Stimulated activated CD8-positive, alpha-beta memory T cell treated with anti-CD3 and anti-CD28 coated beads, Interleukin-12 subunit alpha, Interleukin-12 subunit beta, amount 100 ng/mL, for 24 hours (primary cell): ENCODE data around the gene RASSF9.

Source experiments
- DNase-seq: peaks from one replicate; pipeline ENCODE4 v3.0.0-alpha.2; 2020; ENCODE audit errors: extremely low read depth

RASSF9 gene

GRCh38 chr12:85836197-85837090 is at the start of gene RASSF9:
RASSF9 (minus strand) TSS chr12:85836409; CDS start chr12:85836201, 208 bp downstream.
- DNase-seq, result no peak

DNA sequence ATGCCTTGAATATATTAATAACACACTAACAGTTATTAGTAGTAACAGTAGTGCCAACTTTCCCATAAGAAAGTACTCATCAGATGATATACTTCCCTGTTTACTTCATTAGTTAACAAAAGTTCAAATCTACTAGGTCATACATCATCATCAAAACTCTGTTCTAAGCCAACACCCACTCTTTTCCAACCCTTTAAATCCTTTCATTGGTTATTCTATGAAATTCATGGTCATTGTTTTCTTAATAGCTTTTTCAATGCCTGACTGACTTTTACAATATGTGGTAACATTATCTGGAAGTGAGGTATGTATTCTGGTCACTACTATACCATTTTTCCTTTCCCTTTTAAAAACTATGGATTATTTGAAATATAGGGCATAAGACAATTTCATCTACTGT is 47.6 kb upstream of the RASSF9 start:
- DNase-seq, result no peak

DNA sequence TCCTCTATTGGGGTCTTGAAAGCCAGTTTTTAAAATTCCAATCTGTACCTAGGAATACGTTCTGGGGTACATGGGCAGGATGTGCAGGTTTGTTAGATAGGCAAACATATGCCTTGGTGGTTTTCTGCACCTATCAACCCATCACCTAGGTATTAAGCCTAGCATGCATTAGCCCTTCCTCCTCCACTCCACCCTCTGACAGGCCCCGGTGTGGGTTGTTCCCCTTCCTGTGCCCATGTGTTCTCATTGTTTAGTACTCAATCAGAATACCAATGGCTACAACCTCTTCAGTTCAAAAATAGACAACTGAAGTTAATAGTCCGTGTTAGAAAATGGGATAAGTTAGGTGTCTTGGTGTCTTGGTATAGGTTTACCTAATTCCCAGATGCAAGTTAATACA is 41.2 kb upstream of the RASSF9 start:
- DNase-seq, result no peak

- no peak for DNase-seq
Measured at GRCh38 chr12:85874031-85874461, 37.8 kb upstream of the RASSF9 start, which contains the start of gene NTS. NTS (plus strand) TSS chr12:85874295; CDS start chr12:85874404, 109 bp downstream.

GRCh38 chr12:85872497-85873091 is 36.4 kb upstream of the RASSF9 start:
- no peak for DNase-seq

DNA sequence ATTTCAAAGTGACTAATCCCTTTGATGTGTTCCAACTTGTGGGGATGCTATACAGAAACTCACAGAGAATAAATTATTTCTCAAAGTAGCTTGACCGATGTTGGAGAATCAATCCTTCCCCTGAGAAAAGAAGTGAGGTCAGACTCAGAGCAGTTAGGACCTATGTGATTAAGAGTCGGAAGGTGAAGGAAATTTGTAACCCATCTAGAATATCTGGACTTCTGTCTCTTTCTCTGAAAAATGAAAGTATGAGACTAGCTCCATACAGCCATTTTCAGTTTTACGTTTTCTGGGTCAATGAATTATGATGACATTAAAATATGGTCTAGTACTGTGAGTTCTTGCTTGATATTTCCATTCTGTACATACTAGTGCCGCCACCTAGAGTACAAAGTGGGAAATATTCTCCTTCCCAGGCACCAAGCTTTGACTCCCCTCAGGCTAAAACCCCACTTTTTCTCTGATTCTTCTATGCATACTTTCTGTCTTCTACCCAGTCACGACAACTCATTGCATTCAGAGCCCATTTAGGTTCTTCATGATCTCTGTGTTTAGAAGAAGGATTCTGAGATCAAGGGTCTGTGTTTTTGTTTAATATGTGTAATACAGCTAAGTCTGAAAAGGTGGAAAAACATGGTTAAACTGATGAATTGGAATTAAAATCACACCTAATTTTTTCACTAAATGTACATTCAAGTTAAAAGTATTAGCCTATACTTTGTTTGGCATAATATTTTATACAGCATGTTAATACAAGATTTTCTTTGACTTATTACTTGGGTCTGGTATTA is 31.0 kb upstream of the RASSF9 start:
- DNase-seq, result no peak

- DNase-seq, result no peak
Measured at GRCh38 chr12:85865890-85866289, 29.7 kb upstream of the RASSF9 start.

DNA sequence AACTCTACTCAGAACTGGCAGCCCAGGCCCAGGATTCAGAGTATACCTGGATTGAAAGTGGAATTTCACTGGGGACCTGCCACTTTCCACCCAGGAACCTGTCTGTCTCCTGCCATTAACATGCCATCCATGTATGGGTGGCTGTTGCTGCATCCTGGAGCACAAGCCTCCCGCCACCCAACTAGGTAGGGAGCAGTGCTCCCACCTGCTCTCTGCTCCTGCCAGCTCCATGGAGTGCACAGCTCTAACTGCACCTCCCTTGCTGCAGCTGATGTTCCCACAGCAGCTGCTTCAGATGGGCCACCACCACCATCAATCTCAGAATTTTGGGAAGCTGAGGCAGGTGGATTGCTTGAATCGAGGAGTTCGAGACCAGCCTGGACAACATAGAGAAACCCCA is 20.8 kb upstream of the RASSF9 start:
- no peak for DNase-seq

GRCh38 chr12:85855305-85855704 is 19.1 kb upstream of the RASSF9 start:
- no peak for DNase-seq

DNA sequence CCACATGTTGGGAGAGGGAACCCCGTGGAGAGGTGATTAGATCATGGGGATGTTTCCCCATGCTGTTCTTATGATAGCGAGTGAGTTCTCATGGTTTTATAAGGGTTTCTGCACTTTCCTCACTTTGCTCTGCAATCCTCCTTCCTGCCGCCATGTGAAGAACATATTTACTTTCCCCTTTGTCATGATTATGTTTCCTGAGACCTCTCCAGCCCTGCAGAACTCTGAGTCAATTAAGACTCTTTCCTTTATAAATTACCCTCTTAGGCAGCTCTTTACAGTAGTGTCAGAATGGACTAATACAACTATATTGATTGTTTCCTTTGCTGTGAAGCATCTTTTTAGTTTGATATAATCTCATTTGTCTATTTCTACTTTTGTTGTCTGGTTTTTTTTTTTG is 13.1 kb upstream of the RASSF9 start:
- DNase-seq, result no peak

- DNase-seq, result no peak
Measured at GRCh38 chr12:85843606-85844310, 7.5 kb upstream of the RASSF9 start.

GRCh38 chr12:85835426-85836196 is 598 bp downstream of the RASSF9 start:
- no peak for DNase-seq

- no peak for DNase-seq
Measured at GRCh38 chr12:85834378-85834777, 1.8 kb downstream of the RASSF9 start.

GRCh38 chr12:85833579-85833978 is 2.6 kb downstream of the RASSF9 start:
- DNase-seq, result no peak

GRCh38 chr12:85831327-85831990 is 4.8 kb downstream of the RASSF9 start:
- DNase-seq, result no peak

DNA sequence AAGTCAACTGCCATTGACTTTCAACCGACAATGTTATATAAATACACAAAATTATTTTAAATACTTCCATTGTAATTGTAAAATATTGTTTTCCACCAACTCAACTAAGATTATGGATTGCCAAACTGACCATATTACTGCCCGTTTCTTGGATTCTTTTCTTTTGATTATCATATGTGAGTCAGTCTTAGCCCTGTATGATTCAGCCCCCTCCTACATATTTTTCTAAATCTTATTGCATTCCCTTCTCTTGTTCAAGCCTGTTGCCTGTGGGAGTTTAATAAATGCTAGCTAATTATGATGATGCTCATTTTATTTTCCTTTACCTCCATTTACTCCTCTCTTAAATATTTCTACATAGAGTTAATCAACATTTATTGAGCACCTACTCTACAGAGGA is 6.8 kb downstream of the RASSF9 start:
- no peak for DNase-seq

GRCh38 chr12:85828576-85828975 is 7.6 kb downstream of the RASSF9 start:
- DNase-seq, result no peak

- DNase-seq, result no peak
Measured at GRCh38 chr12:85825746-85826145, 10.5 kb downstream of the RASSF9 start.

GRCh38 chr12:85823436-85824180 is 12.6 kb downstream of the RASSF9 start:
- no peak for DNase-seq

DNA sequence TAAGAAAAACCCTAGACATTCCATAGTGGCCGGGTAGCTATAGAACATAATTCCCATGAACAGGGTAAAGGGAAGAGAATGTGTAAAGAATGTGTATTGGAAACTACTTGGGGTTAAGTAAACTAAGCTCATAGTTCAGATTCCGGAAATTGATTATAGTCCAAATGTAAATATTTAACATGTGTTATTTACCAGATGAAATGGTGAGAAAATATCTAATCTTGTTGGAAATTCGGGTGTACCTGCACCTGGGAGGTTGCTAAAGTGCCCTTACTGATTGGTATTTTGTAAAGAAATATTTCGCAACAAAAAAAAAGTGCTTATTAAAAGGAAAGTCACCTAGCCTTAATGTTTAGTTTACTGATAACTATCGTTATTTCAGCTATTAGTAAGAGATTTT is 14.4 kb downstream of the RASSF9 start:
- DNase-seq, result no peak
